ENCODE measurements around the gene CDC45.
"Not testable (repeated sequence)": the region's sequence is repeated elsewhere in the genome, so short reads cannot be mapped to it uniquely, and the experiment has no call there.

The CDC45 gene

DNA sequence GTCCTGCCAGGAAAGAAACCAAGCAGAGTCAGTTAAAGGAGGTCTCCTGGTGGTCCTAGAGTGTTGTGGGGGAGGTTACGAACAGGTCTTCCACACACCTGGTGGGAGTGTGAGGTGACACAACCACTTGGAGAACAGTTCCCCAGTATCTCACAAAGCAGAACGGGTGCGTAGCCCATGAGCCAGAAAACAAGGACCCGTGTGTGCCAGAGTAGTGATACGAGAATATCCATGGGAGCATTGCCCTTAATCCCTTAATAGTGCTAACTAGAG, 66.2 kb downstream of the CDC45 start (continued):
- TF ChIP-seq ZBTB1 (tag by site-specific recombination; IDR thresholded peaks at IDR 0.05) (no peak), ZNF366 (tag by site-specific recombination; conservative IDR thresholded peaks at IDR 0.05) (no peak), GLIS2 (tag by site-specific recombination; IDR thresholded peaks at IDR 0.05) (no peak), ZNF571 (tag by site-specific recombination; IDR thresholded peaks at IDR 0.05) (no peak), ZBTB21 (tag by site-specific recombination; IDR thresholded peaks at IDR 0.05) (no peak), ZNF184 (tag by site-specific recombination; IDR thresholded peaks at IDR 0.05) (no peak), OSR2 (tag by site-specific recombination; IDR thresholded peaks at IDR 0.05) (no peak), ZNF274 (IDR thresholded peaks at IDR 0.05; ENCODE audit: low read length) (no peak), ZNF274 (tag by site-specific recombination; IDR thresholded peaks at IDR 0.05; ENCODE audit: borderline replicate concordance) (no peak), GFI1B (tag by site-specific recombination; IDR thresholded peaks at IDR 0.05) (no peak), ZNF146 (tag by site-specific recombination; IDR thresholded peaks at IDR 0.05) (no peak)

DNA sequence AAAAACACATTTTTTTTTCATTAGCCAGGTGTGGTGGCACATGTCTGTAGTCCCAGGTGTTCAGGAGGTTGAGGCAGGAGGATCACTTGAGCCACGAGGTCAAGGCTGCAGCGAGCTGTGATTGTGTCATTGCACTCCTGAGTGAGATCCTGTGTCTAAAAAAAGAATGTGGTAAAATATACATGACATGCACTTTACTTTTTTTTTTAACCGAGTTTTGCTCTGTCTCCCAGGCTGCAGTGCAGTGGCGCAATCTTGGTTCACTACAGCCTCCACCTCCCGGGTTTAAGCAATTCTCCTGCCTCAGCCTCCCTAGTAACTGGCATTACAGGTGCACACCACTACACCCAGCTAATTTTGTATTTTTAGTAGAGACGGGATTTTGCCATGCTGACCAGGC, 67.0 kb downstream of the CDC45 start:
- TF ChIP-seq, protein P1, sequence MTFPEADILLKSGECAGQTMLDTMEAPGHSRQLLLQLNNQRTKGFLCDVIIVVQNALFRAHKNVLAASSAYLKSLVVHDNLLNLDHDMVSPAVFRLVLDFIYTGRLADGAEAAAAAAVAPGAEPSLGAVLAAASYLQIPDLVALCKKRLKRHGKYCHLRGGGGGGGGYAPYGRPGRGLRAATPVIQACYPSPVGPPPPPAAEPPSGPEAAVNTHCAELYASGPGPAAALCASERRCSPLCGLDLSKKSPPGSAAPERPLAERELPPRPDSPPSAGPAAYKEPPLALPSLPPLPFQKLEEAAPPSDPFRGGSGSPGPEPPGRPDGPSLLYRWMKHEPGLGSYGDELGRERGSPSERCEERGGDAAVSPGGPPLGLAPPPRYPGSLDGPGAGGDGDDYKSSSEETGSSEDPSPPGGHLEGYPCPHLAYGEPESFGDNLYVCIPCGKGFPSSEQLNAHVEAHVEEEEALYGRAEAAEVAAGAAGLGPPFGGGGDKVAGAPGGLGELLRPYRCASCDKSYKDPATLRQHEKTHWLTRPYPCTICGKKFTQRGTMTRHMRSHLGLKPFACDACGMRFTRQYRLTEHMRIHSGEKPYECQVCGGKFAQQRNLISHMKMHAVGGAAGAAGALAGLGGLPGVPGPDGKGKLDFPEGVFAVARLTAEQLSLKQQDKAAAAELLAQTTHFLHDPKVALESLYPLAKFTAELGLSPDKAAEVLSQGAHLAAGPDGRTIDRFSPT (tag by site-specific recombination; IDR thresholded peaks at IDR 0.05): no peak
- TF ChIP-seq ZNF184 (tag by site-specific recombination; IDR thresholded peaks at IDR 0.05) (no peak), ZNF214 (tag by site-specific recombination; IDR thresholded peaks at IDR 0.05; ENCODE audit: borderline replicate concordance) (no peak), ZNF843 (tag by site-specific recombination; IDR thresholded peaks at IDR 0.05) (no peak), ZNF341 (tag by site-specific recombination; IDR thresholded peaks at IDR 0.05; ENCODE audit: low read depth) (no peak)
- TF ChIP-seq, protein P2, sequence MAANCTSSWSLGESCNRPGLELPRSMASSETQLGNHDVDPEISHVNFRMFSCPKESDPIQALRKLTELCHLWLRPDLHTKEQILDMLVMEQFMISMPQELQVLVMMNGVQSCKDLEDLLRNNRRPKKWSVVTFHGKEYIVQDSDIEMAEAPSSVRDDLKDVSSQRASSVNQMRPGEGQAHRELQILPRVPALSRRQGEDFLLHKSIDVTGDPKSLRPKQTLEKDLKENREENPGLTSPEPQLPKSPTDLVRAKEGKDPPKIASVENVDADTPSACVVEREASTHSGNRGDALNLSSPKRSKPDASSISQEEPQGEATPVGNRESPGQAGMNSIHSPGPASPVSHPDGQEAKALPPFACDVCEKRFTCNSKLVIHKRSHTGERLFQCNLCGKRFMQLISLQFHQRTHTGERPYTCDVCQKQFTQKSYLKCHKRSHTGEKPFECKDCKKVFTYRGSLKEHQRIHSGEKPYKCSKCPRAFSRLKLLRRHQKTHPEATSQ (tag by site-specific recombination; IDR thresholded peaks at IDR 0.05): no peak
- H3K9me3 ChIP-seq (ENCODE audit: control insufficient read depth, insufficient read depth, low read depth, low read length): no peaks in the 10 kb centered on the region
- ChIA-PET POLR2A (no interaction called here), CTCF (no interaction called here)
- H3K27ac ChIP-seq (ENCODE audit: extremely low read depth, low read depth, low read length): no peak overlapping the region
- H3K4me3 ChIP-seq (ENCODE audit: low read depth, low read length): no peak overlapping the region
- no peaks in the 10 kb centered on the region for H3K36me3 ChIP-seq (ENCODE audit: control insufficient read depth in 2 of 2, insufficient read depth in 1 of 2, low read length in 2 of 2)
- H3K4me1 ChIP-seq (ENCODE audit: control insufficient read depth, insufficient read depth, low read length): no peaks in the 10 kb centered on the region

DNA sequence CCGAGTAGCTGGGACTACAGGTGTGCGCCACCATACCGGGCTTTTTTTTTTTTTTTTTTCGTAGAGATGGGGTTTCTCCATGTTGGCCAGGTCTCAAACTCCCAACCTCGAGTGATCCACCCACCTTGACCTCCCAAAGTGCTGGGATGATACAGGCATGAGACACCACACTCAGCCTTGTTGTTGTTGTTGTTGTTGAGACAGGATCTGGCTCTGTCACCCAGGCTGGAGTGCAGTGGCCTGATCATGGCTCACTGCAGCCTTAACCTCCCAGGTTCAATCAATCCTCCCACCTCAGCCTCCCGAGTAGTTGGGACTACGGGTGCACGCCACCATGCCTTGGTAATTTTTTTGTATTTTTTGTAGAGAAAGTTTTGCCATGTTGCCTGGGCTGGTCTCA, 67.9 kb downstream of the CDC45 start:
- no peaks in the 10 kb centered on the region for H3K9me3 ChIP-seq (ENCODE audit: control insufficient read depth, insufficient read depth, low read depth, low read length)
- no peak overlapping the region for H3K4me3 ChIP-seq (ENCODE audit: low read depth, low read length)
- ChIA-PET CTCF (interaction anchor here (1.4 kb wide), 1 partner anchor 83 kb away, joined by 3 read pairs; no protein-coding TSS in a partner anchor), POLR2A (no interaction called here)
- H3K27ac ChIP-seq (ENCODE audit: extremely low read depth, low read depth, low read length): no peak overlapping the region
- no peaks in the 10 kb centered on the region for H3K4me1 ChIP-seq (ENCODE audit: control insufficient read depth, insufficient read depth, low read length)
- no peaks in the 10 kb centered on the region for H3K36me3 ChIP-seq (ENCODE audit: control insufficient read depth in 2 of 2, insufficient read depth in 1 of 2, low read length in 2 of 2)
- no peak for TF ChIP-seq ZNF529 (tag by site-specific recombination; IDR thresholded peaks at IDR 0.05; ENCODE audit: insufficient replicate concordance)
- TF ChIP-seq, protein P3, sequence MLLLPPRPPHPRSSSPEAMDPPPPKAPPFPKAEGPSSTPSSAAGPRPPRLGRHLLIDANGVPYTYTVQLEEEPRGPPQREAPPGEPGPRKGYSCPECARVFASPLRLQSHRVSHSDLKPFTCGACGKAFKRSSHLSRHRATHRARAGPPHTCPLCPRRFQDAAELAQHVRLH (tag by site-specific recombination; IDR thresholded peaks at IDR 0.05): no peak
- TF ChIP-seq RBAK (tag by site-specific recombination; IDR thresholded peaks at IDR 0.05): no peak

DNA sequence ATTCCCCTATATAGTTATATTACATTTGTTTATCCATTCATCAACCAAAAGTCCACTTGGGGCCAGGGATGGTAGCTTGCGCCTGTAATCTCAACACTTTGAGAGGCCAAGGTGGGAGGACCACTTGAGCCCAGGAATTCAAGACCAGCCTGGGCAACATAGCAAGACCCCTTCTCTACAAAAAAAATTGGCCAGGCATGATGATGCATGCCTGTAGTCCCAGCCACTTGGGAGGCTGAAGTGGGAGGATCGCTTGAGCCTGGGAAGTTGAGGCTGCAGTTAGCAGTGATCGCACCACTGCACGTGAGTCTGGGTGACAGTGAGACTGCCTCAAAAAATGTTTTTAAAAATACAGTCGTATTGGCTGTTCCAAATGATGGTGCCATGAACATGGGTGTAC, 68.7 kb downstream of the CDC45 start:
- CTCF ChIA-PET: interaction anchor here (0.5 to 1.4 kb wide), 2 partner anchors 82 to 1377 kb away, joined by 3 read pairs; no protein-coding TSS in a partner anchor
- H3K4me1 ChIP-seq (ENCODE audit: control insufficient read depth, insufficient read depth, low read length); H3K9me3 ChIP-seq (ENCODE audit: control insufficient read depth, insufficient read depth, low read depth, low read length); POLR2A ChIA-PET; H3K36me3 ChIP-seq (ENCODE audit: control insufficient read depth in 2 of 2, insufficient read depth in 1 of 2, low read length in 2 of 2); H3K27ac ChIP-seq (ENCODE audit: extremely low read depth, low read depth, low read length); H3K4me3 ChIP-seq (ENCODE audit: low read depth, low read length): not testable (repeated sequence)
- 0 out of 2 replicates have a peak, but pooled peaks have one; percentile 23 for TF ChIP-seq ZNF121 (tag by site-specific recombination; IDR thresholded peaks at IDR 0.05)

Data from HEK293 (cell line).